ENCODE measurements around the gene NFIA. TPM values are rescaled to one million over a fixed set of nuclear protein-coding genes. Genes with fewer than 3 reads are reported as not detected.
A peak's percentile ranks its signal among the peaks of the same experiment; 100 is the strongest.

Gene NFIA
- 10 to 100 TPM in 3 of 8 experiments, 1 to 10 TPM in 5; 1.0 to 57.6 (median 9.2) TPM for total RNA-seq

DNA sequence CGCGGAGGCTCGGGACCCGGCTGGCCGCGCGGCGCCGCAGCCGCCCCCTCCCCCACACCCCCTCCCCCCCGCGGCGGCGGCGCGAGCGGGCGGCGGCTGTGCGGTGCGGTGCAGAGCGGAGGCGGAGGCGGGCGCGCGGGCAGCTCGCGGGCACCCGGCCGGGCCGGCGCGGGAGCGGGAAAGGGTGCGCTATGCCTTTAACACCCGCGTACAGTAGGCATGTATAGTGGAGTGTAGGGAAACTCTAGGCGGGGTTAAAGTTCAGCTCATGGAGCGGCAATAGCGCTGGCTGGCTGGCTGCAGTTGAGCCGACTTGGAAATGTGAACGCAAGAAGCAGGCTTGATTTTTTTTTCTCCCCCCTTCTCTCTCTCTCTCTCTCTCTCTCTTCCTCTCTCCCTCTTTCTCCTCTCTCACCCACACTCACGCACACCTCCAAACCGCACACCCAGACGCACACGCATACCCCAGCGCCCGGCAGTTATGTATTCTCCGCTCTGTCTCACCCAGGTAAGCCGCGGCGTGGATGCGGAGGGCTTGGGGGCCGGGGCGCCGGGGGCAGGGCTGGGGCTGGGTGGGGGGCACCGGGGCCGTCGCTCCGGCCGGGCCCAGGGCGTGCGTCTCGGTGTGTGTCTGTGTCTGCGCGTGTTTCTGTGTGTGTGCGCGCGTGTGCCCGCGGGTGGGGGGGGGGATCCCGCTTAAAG lies at the start of gene NFIA:
TSS of gene NFIA (plus strand) at position 251 of the 702 bp plus-strand sequence.
- peaks cover 20 to 22% of the 10 kb centered on the region in 2 donors for H3K4me1 ChIP-seq (replicated peaks in 1 of 2)
- in situ Hi-C loops (cut with MboI; ENCODE audit: low pct_unique_long_range_greater_than_20kb in 2 of 9, low sequenced_read_pairs in 9 of 9, unreplicated experiment in 9 of 9): loop anchor here in 1 of 9 experiments (25.0 kb wide), 1 partner anchor 355 kb away; no protein-coding TSS in a partner anchor
- peak within 1 kb of the TSS in 1 of 2 donors; percentile 62 for H3K27ac ChIP-seq
- peak within 1 kb of the TSS; percentile 56 to 77 (median 62) for H3K4me3 ChIP-seq
- 0 to 2% (median 0%) methylated on average over 3 to 11 of the region's 73 CpGs; no CpG with 5 or more reads in 6 of the 10 experiments for WGBS, 10 experiments
- ATAC-seq (replicated peaks in 6 of 8): peak; percentile 22 to 78 (median 69)

DNA sequence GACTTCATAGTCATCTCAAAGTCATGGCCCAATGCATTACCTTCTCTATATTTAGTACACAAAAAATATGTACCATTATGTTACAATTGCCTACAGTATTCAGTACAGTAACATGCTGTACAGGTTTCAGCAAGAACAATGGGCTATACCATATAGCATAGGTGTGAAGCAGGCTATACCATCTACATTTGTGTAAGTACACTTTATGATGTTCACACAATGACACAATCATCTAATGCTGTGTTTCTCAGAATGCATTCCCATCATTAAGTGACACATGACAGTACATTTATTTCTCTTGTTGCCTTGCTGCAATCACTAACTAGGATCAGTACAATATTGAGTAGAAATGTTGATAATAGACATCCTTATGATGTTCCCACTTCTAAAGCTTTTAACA lies 46.5 kb upstream of the NFIA start:
- no peak for ATAC-seq (replicated peaks in 6 of 8)
- no peaks in the 10 kb centered on the region for H3K4me1 ChIP-seq (replicated peaks in 1 of 2)
- no peak overlapping the region for H3K27ac ChIP-seq
- in situ Hi-C loops (cut with MboI; ENCODE audit: low pct_unique_long_range_greater_than_20kb in 2 of 9, low sequenced_read_pairs in 9 of 9, unreplicated experiment in 9 of 9): loop anchor here in 4 of 9 experiments (25.0 kb wide), 3 partner anchors 174 to 1049 kb away; no protein-coding TSS in a partner anchor
- H3K4me3 ChIP-seq: no peak overlapping the region

DNA sequence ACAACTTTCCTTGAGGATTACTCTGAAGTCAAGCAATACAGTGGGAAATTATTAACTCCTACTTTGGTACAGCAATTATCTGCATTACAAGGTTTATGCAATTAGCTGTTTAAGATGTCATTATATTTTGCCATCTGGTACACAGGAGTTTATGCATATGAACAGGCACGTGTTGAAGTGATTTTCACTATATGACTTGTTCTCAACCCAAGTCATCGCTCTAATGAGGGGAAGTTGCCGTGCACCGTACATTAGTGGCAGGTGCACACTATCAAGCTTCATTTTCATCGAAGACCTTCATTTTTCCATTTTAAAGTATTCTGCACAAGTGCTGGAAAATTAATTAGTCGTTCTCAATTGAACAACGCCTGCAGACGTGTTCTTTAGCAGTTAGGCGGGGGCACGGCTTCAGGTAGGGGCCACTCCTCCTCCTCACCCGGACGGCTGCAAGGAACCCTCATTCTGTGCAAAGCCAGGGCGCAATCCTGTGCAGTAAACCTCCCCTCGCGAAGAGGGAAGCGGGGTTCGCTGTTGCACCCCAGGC lies 39.8 kb upstream of the NFIA start:
- ATAC-seq (replicated peaks in 6 of 8): no peak
- peak overlapping the region in 2 of 5 donors; percentile 1 to 17 for H3K4me3 ChIP-seq
- 14 to 90% (median 50%) methylated on average over 2 to 17 of the region's 17 CpGs; no CpG with 5 or more reads in 1 of the 10 experiments for WGBS, 10 experiments
- H3K4me1 ChIP-seq (replicated peaks in 1 of 2): peaks cover 0 to 3% of the 10 kb centered on the region in 2 donors
- in situ Hi-C loops (cut with MboI; ENCODE audit: low pct_unique_long_range_greater_than_20kb in 2 of 9, low sequenced_read_pairs in 9 of 9, unreplicated experiment in 9 of 9): loop anchor here in 4 of 9 experiments (5.0 to 25.0 kb wide), 4 partner anchors 65 to 1055 kb away; no protein-coding TSS in a partner anchor
- no peak overlapping the region for H3K27ac ChIP-seq

DNA sequence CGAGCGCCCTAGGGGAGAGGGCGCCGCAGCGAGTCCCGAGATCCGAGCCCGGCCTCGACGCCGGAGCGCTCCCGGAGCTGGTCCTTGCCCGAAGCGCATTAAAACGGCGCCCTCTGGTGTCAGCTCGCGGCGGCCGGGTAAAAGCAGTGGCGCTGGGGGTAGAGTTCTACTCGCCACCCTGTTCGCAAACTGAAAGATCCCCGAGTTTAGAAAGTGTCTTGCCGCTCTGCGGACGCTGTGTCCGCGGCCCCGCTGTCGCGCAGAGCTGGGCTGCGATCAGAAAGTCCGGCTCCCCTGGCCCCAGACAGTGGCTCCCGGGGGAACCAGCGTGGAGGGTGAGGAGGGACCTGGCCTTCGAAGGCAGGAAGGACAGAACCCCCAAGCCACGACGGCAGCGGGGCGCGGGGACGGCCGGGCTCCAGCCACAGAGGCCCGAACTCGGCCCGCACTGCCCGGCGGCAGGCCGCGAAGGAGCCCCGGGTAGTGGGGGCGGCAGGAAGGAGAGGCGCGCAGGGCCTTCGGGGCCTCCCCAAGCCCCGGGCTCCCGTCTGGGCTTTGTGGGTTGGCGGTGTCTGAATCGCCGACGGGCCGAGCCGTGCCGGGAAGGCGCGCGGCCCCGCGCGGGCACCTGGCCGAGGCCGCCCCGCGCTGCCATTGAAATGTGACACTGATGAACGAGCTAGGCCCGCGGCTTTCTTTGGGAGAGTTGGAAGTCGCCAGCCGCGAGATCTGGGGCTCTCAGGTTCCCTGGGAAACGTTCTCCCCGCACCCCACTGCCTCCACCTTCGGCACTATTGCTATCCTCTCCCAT lies 39.1 kb upstream of the NFIA start:
- Histone ChIP-seq H3K27ac (no peak overlapping the region), H3K4me3 (peak overlapping the region in 3 of 5 donors; percentile 1 to 17 (median 4)), H3K4me1 (replicated peaks in 1 of 2) (peaks cover 0 to 3% of the 10 kb centered on the region in 2 donors)
- in situ Hi-C loops (cut with MboI; ENCODE audit: low pct_unique_long_range_greater_than_20kb in 2 of 9, low sequenced_read_pairs in 9 of 9, unreplicated experiment in 9 of 9): loop anchor here in 4 of 9 experiments (5.0 to 25.0 kb wide), 4 partner anchors 66 to 1056 kb away; no protein-coding TSS in a partner anchor
- 2 to 41% (median 10%) methylated on average over 2 to 45 of the region's 85 CpGs; no CpG with 5 or more reads in 3 of the 10 experiments for WGBS, 10 experiments
- peak; percentile 78 to 100 (median 92) for ATAC-seq (replicated peaks in 6 of 8)

DNA sequence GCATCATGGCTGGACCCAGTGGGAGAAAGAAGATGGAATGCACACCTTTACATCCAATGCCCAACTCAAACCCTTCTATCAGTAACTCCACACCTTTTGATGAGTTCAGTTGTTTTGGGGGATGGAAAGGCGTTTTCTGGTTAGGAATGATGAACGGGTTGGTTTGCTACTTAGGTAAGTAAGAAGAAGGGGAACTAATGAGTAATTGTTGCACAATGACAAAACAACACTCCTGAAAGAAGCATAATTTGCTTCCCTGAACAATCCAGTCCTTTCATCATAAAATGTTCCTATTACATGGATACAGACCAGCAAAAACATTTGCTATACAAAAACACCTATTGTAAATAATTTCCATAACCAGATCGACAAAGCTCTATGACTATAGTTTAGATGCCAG lies 35.9 kb upstream of the NFIA start:
- Histone ChIP-seq H3K27ac (no peak overlapping the region), H3K4me3 (no peak overlapping the region), H3K4me1 (replicated peaks in 1 of 2) (peaks cover 0 to 8% of the 10 kb centered on the region in 2 donors)
- no peak for ATAC-seq (replicated peaks in 6 of 8)
- WGBS, 10 experiments: 18 to 100% (median 89%) methylated on average over 2 to 3 of the region's 3 CpGs; no CpG with 5 or more reads in 1 of the 10 experiments
- in situ Hi-C loops (cut with MboI; ENCODE audit: low pct_unique_long_range_greater_than_20kb in 2 of 9, low sequenced_read_pairs in 9 of 9, unreplicated experiment in 9 of 9): loop anchor here in 4 of 9 experiments (25.0 kb wide), 3 partner anchors 184 to 1059 kb away; no protein-coding TSS in a partner anchor

DNA sequence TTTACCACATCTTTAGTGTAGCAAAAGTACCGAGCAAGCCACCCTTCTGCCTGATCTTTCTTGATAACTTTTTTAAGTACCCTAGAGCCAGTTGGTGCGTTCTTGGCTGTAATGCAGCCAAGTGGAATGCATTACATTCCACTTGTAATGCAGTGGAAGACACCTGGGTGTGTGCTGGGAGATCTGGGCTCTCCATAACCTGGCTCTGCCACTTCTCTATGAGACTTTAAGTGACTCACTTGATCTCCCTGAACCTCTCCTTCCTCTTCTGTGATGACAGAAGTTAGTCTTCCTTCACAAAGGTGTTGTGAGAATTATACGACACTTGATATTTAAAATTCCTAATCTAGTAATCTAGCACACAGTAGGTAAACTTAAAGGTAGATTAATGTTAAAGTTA lies 35.3 kb upstream of the NFIA start:
- Histone ChIP-seq H3K4me1 (replicated peaks in 1 of 2) (peaks cover 0 to 9% of the 10 kb centered on the region in 2 donors), H3K4me3 (no peak overlapping the region), H3K27ac (no peak overlapping the region)
- ATAC-seq (replicated peaks in 6 of 8): no peak
- 81 to 100% (median 100%) methylated on average over 1 to 3 of the region's 3 CpGs; no CpG with 5 or more reads in 1 of the 10 experiments for WGBS, 10 experiments
- in situ Hi-C loops (cut with MboI; ENCODE audit: low pct_unique_long_range_greater_than_20kb in 2 of 9, low sequenced_read_pairs in 9 of 9, unreplicated experiment in 9 of 9): loop anchor here in 4 of 9 experiments (25.0 kb wide), 3 partner anchors 185 to 1060 kb away; no protein-coding TSS in a partner anchor

DNA sequence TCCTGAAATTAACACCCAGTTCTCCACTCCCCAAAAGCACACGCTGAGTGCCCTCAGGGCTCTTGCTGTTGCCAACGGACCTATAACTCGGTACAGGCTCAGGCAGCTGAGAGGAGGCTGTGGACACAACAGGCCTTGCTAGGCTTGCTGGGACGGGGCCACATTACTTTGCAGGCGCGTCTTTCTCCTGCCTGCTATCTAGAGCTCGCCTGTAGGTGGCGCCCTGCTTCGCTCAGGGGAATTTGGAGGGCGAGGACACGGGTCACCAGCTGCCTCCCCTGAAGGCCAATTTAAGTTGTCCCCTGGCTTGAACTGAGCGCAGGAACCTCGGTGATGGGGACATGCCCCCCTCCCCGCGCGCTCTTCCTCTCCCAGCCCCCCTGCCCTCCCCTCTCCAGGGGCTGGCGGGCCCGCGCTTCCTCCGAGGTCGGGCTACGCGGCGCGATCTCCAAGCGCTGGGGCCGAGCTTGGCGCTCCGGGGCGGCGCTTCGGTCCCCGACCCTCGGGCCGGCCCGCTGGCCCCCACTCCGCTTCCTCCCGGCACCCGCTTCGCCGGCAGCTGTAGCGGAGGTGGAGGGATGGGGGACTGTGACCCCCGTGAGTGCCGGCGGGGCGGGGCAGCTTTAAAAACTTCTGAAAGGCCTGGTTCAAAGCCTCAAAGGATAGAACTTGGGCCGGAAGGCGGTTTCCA lies 32.4 kb upstream of the NFIA start:
- Histone ChIP-seq H3K27ac (peak overlapping the region in 1 of 2 donors; percentile 3), H3K4me3 (peak overlapping the region; percentile 51 to 89 (median 70)), H3K4me1 (replicated peaks in 1 of 2) (peaks cover 9 to 18% of the 10 kb centered on the region in 2 donors)
- in situ Hi-C loops (cut with MboI; ENCODE audit: low pct_unique_long_range_greater_than_20kb in 2 of 9, low sequenced_read_pairs in 9 of 9, unreplicated experiment in 9 of 9): loop anchor here in 4 of 9 experiments (25.0 kb wide), 5 partner anchors 188 to 1063 kb away; no protein-coding TSS in a partner anchor
- peak; percentile 69 to 88 (median 84) for ATAC-seq (replicated peaks in 6 of 8)
- WGBS, 10 experiments: 0 to 20% (median 0%) methylated on average over 2 to 10 of the region's 48 CpGs; no CpG with 5 or more reads in 3 of the 10 experiments

DNA sequence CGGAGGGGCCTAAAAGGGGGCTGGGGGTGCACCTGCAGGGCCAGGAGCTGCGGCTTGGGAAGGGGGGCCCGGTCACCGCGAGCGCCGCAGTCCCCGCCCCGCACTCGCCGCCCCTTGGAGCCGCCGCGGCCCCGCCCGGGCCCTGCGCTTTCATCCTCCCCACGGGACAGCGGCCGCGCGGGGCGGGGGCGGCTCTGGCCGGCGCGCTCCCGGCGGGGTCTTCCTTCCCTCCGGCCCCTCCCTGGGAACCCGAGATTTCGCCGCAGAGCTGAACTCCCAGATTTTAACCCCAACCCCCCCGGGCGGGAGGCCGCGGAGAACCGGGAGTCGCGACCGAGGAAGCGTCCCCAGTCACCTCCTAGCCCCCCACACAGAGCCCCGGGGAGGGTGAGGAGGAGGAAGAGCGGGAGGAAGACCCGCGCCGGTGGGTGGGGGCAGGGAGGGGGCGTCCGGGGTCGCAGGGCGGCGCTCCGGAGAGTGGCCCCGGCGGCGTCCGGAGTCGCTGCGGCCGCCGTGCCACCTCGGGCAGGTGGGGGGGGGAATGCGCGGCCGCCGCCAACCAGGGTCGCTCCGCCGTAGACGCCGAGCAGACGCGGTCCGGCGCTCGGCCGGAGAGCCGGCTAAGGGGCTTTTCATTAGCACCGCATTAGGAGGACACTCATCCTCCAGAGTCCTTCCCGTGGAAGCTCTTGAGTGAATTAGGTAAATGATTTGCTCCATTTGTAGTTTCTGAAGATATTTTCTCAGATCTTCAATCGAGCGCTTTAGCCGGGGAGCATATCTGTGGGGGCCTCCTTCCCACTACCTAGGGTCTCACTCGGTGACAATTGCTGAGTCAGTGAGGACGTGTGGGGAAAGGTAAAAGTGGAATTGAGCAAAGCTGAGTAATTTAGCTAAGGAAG lies 31.6 kb upstream of the NFIA start:
- in situ Hi-C loops (cut with MboI; ENCODE audit: low pct_unique_long_range_greater_than_20kb in 2 of 9, low sequenced_read_pairs in 9 of 9, unreplicated experiment in 9 of 9): loop anchor here in 3 of 9 experiments (25.0 kb wide), 2 partner anchors 287 to 387 kb away; no protein-coding TSS in a partner anchor
- Histone ChIP-seq H3K4me3 (peak overlapping the region; percentile 51 to 89 (median 70)), H3K4me1 (replicated peaks in 1 of 2) (peaks cover 13 to 18% of the 10 kb centered on the region in 2 donors), H3K27ac (peak overlapping the region in 1 of 2 donors; percentile 3)
- peak; percentile 40 to 77 (median 69) for ATAC-seq (replicated peaks in 6 of 8)
- WGBS, 10 experiments: 0 to 30% (median 5%) methylated on average over 3 to 14 of the region's 85 CpGs; no CpG with 5 or more reads in 2 of the 10 experiments

DNA sequence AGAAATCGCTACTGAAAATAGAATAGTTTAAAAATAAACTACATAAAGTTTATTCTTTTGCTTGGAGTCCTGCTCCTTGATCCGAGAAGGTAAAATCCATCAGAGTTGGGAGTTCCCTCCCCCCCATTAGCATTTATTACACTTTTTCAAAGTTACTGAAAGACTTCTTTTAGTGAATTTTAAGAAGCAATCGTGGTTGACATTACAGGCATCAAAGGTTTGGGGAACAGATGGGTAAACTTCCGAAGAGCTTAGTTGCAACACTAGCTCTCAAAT lies 31.0 kb upstream of the NFIA start:
- in situ Hi-C loops (cut with MboI; ENCODE audit: low pct_unique_long_range_greater_than_20kb in 2 of 9, low sequenced_read_pairs in 9 of 9, unreplicated experiment in 9 of 9): loop anchor here in 3 of 9 experiments (25.0 kb wide), 2 partner anchors 286 to 386 kb away; no protein-coding TSS in a partner anchor
- no peak for ATAC-seq (replicated peaks in 6 of 8)
- H3K27ac ChIP-seq: no peak overlapping the region
- 0 to 48% (median 15%) methylated on average over 2 to 4 of the region's 4 CpGs for WGBS, 10 experiments
- H3K4me1 ChIP-seq (replicated peaks in 1 of 2): peaks cover 13 to 21% of the 10 kb centered on the region in 2 donors
- H3K4me3 ChIP-seq: peak overlapping the region in 3 of 5 donors; percentile 64 to 89 (median 70)

DNA sequence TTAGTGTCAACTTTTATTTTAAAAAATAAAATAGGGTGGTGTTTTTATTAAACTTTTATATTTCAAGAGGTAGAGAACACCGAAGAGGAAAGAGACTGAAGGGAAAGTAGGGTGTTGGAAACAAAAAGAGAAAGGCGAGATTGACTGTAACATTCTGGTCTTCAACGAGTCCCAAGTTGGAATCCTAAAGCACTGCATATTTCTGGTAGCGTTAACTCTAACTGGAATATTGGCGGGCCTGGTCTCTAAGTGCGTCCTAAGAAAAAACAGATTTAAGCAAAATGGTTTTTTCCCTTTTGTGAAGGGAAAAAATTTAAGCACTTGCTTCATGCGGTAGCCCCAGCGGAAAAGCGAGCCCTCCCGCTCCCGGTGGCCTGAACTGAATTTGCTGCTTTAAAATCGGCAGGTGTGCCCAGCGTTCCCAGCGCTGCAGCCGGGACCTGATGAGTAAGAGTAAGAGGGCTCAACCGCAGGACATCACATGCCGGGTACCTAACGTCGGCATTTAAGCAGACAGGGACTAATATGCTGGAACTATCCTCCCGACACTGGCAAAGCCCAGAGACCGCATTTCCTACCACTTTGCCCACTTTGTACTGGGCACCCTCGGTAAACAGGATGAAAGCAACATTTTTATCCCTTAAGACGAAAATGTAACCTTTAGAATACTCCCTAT lies 30.5 kb upstream of the NFIA start:
- H3K27ac ChIP-seq: no peak overlapping the region
- 14 to 94% (median 27%) methylated on average over 2 to 20 of the region's 23 CpGs for WGBS, 10 experiments

More for the DNA sequence above, 30.5 kb upstream of the NFIA start:
- ATAC-seq (replicated peaks in 6 of 8): no peak
- Histone ChIP-seq H3K4me3 (peak overlapping the region in 1 of 5 donors; percentile 64), H3K4me1 (replicated peaks in 1 of 2) (peaks cover 16 to 21% of the 10 kb centered on the region in 2 donors)
- in situ Hi-C loops (cut with MboI; ENCODE audit: low pct_unique_long_range_greater_than_20kb in 2 of 9, low sequenced_read_pairs in 9 of 9, unreplicated experiment in 9 of 9): loop anchor here in 3 of 9 experiments (25.0 kb wide), 2 partner anchors 285 to 385 kb away; no protein-coding TSS in a partner anchor

All from motor neuron (in vitro differentiated cells).